Measurements from ENCODE around the gene ELMOD2.

DNA sequence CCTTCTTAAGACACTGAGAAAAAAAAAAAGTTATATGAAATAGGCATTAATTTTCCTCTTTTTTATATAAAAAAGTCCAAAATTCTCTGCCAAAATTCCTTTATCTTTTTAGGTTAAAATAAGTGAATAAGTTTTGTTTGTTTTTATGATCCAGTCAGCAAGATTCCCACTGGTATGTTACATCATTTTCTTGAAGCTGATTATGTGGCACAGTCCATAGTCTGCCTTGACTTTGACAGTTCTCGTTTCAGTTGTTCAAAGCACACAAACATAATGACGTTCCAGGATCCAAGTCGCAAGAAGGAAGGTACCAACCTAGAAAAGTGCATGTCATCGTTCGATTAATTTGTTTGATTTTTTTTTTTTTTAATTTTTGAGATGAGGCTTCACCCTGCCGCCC lies 35.7 kb downstream of the ELMOD2 start:
- TF ChIP-seq POLR2A (IDR thresholded peaks at IDR 0.05; ENCODE audit: low read depth, low read length) (no peak), POLR2AphosphoS5 (IDR thresholded peaks at IDR 0.05; ENCODE audit: low read depth, low read length) (no peak), TAF1 (IDR thresholded peaks at IDR 0.05; ENCODE audit: borderline replicate concordance, low read depth, low read length) (no peak)
